DOHH2 (cell line): ENCODE data around the gene BICRA.

Experiments
- H3F3A ChIP-seq: fragments of 200-600 bp; sonication (generic), shearing (Covaris generic); 2 replicates; pipeline ENCODE4 v1.6.0; 2016; ENCODE audit warnings: antibody characterized with exemption, mild to moderate bottlenecking; ENCODE audit not compliant: control insufficient read depth, insufficient read depth
- H3K27ac ChIP-seq: fragments of 200-600 bp; sonication (generic); 2 replicates; pipeline ENCODE4 v1.5.1; 2014; ENCODE audit warnings: low read depth, mild to moderate bottlenecking, low read length, moderate library complexity
- H3K27me3 ChIP-seq: fragments of 200-600 bp; sonication (generic); 2 replicates; pipeline ENCODE4 v1.6.1; 2014; ENCODE audit warnings: mild to moderate bottlenecking, low read length, mixed read lengths; ENCODE audit not compliant: control insufficient read depth
- H3K36me3 ChIP-seq: fragments of 200-600 bp; sonication (generic); 2 replicates; pipeline ENCODE4 v1.6.1; 2014; ENCODE audit warnings: mild to moderate bottlenecking, low read length, moderate library complexity, mixed read lengths; ENCODE audit not compliant: control insufficient read depth
- H3K4me1 ChIP-seq: fragments of 200-600 bp; sonication (generic); 2 replicates; pipeline ENCODE4 v1.6.1; 2014; ENCODE audit warnings: mild to moderate bottlenecking, low read length, mixed read lengths; ENCODE audit not compliant: control insufficient read depth
- H3K4me2 ChIP-seq: fragments of 200-600 bp; sonication (generic); 2 replicates; pipeline ENCODE4 v1.6.0; 2014; ENCODE audit warnings: mild to moderate bottlenecking, low read length, moderate library complexity
- H3K4me3 ChIP-seq: fragments of 200-600 bp; sonication (generic); 2 replicates; pipeline ENCODE4 v1.5.1; 2014; ENCODE audit warnings: mild to moderate bottlenecking, low read length, mixed read lengths
- H3K79me2 ChIP-seq: fragments of 200-600 bp; sonication (generic); 2 replicates; pipeline ENCODE4 v1.6.1; 2014; ENCODE audit warnings: mild to moderate bottlenecking, low read length, mixed read lengths; ENCODE audit not compliant: control insufficient read depth
- H3K9me2 ChIP-seq: fragments of 200-600 bp; sonication (generic); replicated peaks from 2 replicates; pipeline ENCODE4 v1.6.1; 2014; ENCODE audit warnings: mild to moderate bottlenecking, low read length, mixed read lengths; ENCODE audit not compliant: control insufficient read depth
- H3K9me3 ChIP-seq: fragments of 200-600 bp; sonication (generic); 2 replicates; pipeline ENCODE4 v1.6.1; 2014; ENCODE audit warnings: antibody characterized with exemption, low read length, mixed read lengths; ENCODE audit not compliant: control insufficient read depth, insufficient read depth
- H4K20me1 ChIP-seq: fragments of 200-600 bp; sonication (generic); 2 replicates; pipeline ENCODE4 v1.6.0; 2014; ENCODE audit warnings: low read depth, mild to moderate bottlenecking, antibody characterized with exemption, low read length, moderate library complexity; ENCODE audit not compliant: control insufficient read depth, insufficient read depth
- EZH2phosphoT487 ChIP-seq: fragments of 200-600 bp; sonication (generic); IDR thresholded peaks from 2 replicates; pipeline ENCODE4 v1.6.1; 2017; ENCODE audit warnings: borderline replicate concordance, mild to moderate bottlenecking, antibody characterized with exemption, low read length, moderate library complexity, mixed read lengths
- TF ChIP-seq, protein P1 (sequence below): fragments of 200-600 bp; sonication (generic); IDR thresholded peaks from one replicate; pipeline ENCODE4 v1.5.1; 2014; ENCODE audit warnings: antibody characterized with exemption, mild to moderate bottlenecking, low read depth, low read length; ENCODE audit not compliant: poor library complexity, severe bottlenecking

BICRA gene

DNA sequence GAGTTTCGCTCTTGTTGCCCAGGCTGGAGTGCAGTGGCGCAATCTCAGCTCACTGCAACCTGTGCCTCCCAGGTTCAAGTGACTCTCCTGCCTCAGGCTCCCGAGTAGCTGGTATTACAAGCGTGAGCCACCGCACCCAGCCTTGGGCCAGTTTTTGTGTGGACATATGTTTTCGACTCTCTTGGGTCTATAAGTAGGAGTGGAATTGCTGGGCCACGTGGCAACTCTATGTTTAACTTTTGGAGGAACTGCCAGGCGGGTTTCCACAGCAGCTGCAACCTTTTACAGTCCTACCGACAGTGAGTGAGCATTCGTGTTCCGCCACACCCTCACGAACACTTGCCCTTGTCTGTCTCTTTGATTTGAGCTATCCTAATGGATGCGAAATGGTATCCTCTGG lies 44.9 kb downstream of the BICRA start:
- Histone ChIP-seq H3K27me3 (no peaks in the 10 kb centered on the region), H3K79me2 (peaks cover 72% of the 10 kb centered on the region), H3K9me2 (no peaks in the 10 kb centered on the region), H3K36me3 (no peaks in the 10 kb centered on the region), H3K4me3 (no peak overlapping the region), H3K4me2 (no peak overlapping the region), H3K9me3 (no peaks in the 10 kb centered on the region), H4K20me1 (0 out of 2 replicates have a peak, but pooled peaks cover 3% of the 10 kb centered on the region), H3K4me1 (no peaks in the 10 kb centered on the region), H3F3A (no peaks in the 10 kb centered on the region), H3K27ac (no peak overlapping the region)
- TF ChIP-seq EZH2phosphoT487 = no peak
- TF ChIP-seq, protein P1, sequence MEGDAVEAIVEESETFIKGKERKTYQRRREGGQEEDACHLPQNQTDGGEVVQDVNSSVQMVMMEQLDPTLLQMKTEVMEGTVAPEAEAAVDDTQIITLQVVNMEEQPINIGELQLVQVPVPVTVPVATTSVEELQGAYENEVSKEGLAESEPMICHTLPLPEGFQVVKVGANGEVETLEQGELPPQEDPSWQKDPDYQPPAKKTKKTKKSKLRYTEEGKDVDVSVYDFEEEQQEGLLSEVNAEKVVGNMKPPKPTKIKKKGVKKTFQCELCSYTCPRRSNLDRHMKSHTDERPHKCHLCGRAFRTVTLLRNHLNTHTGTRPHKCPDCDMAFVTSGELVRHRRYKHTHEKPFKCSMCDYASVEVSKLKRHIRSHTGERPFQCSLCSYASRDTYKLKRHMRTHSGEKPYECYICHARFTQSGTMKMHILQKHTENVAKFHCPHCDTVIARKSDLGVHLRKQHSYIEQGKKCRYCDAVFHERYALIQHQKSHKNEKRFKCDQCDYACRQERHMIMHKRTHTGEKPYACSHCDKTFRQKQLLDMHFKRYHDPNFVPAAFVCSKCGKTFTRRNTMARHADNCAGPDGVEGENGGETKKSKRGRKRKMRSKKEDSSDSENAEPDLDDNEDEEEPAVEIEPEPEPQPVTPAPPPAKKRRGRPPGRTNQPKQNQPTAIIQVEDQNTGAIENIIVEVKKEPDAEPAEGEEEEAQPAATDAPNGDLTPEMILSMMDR = no peak

DNA sequence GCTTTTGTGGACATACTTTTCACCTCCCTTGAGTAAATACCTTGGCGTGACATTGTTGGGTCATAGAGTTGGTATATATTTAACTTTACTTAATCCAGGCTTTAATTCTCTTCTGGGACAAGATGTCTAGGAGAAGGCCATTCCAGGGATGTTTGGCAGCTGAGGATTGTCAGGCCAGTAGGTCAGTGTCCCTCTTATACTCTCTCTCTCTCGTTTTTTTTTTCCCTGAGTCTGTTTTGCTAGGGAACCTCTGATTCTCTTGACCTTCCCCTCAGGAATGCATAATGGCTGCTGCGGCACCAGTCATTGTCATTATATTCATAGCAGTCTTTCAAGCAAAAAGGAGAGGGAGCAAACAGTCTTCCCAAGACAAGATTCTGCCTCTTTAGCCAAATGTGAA lies 48.8 kb downstream of the BICRA start:
- no peak overlapping the region for H3K27ac ChIP-seq
- H3K9me3 ChIP-seq = no peaks in the 10 kb centered on the region
- H3K36me3 ChIP-seq = no peaks in the 10 kb centered on the region
- H4K20me1 ChIP-seq = 0 out of 2 replicates have a peak, but pooled peaks cover 3% of the 10 kb centered on the region
- H3K79me2 ChIP-seq = peaks cover 64% of the 10 kb centered on the region
- no peaks in the 10 kb centered on the region for H3F3A ChIP-seq
- no peaks in the 10 kb centered on the region for H3K9me2 ChIP-seq
- no peak overlapping the region for H3K4me2 ChIP-seq
- no peak overlapping the region for H3K4me3 ChIP-seq
- H3K4me1 ChIP-seq = no peaks in the 10 kb centered on the region
- no peaks in the 10 kb centered on the region for H3K27me3 ChIP-seq
- no peak for TF ChIP-seq EZH2phosphoT487
- TF ChIP-seq, protein P1 = no peak

DNA sequence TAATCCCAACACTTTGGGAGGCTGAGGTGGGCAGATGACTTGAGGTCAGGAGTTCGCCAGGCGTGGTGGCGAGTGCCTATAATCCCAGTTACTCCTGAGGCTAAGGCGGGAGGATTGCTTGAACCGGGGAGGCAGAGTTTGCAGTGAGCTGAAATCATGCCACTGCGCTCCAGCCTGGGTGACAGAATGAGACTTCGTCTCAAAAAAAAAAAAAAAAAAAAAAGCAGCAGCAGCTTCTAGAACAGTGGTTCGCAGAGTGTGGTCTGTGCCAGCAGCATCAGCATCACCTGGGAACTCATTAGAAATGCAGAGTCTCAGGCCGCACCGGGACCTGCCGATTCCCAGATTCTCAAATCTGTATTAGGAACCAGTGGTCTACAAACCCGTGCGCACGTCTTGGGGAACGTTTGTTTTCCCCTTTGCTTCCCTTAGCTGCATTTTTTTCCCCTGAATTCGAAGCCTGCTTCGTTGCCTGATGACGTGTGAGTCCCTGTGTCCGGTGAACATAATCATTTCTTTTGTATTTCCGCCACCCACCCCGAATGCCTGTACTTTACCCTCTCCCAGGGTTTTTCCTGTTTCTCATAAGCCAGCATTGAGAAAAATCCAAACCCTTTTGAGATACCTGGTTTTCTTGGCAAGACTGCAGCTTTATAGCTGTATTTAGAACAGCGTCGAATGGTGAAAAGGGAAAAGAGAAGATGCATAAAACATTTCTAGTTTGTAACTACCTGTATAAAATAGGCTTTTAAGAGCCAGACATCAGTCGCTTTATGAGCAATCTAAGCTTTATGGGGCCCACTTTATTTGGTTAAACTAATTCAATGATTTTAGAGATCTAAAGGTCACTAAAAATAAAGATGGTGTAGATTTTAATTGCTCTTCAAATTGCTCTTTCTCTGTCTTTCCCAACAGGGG lies 49.8 kb downstream of the BICRA start:
- Histone ChIP-seq H3K4me3 (no peak overlapping the region), H3K79me2 (peaks cover 62% of the 10 kb centered on the region), H3K27me3 (no peaks in the 10 kb centered on the region), H3K4me1 (no peaks in the 10 kb centered on the region), H3F3A (no peaks in the 10 kb centered on the region), H3K36me3 (no peaks in the 10 kb centered on the region), H3K27ac (no peak overlapping the region), H3K9me2 (no peaks in the 10 kb centered on the region), H4K20me1 (0 out of 2 replicates have a peak, but pooled peaks cover 3% of the 10 kb centered on the region), H3K4me2 (no peak overlapping the region), H3K9me3 (no peaks in the 10 kb centered on the region)
- no peak for TF ChIP-seq EZH2phosphoT487
- TF ChIP-seq, protein P1 = no peak
